IPS-15b (cell line): Measurements from ENCODE around the gene C19orf25.
"Not testable (repeated sequence)": the region's sequence is repeated elsewhere in the genome, so short reads cannot be mapped to it uniquely, and the experiment has no call there.

Source experiments
- H3K27me3 ChIP-seq: one replicate; pipeline ENCODE4 v1.6.1; 2013; ENCODE audit warnings: low read length; ENCODE audit not compliant: control insufficient read depth, insufficient read depth
- H3K36me3 ChIP-seq: one replicate; pipeline ENCODE4 v1.6.1; 2013; ENCODE audit warnings: low read length; ENCODE audit not compliant: control insufficient read depth, insufficient read depth
- H3K4me1 ChIP-seq: one replicate; pipeline ENCODE4 v1.6.1; 2013; ENCODE audit warnings: mild to moderate bottlenecking, low read length; ENCODE audit not compliant: control insufficient read depth, insufficient read depth
- H3K4me3 ChIP-seq: one replicate; pipeline ENCODE4 v1.5.1; 2013; ENCODE audit warnings: low read depth, low read length
- H3K9ac ChIP-seq: one replicate; pipeline ENCODE4 v1.6.1; 2013; ENCODE audit warnings: low read depth, mild to moderate bottlenecking, low read length
- H3K9me3 ChIP-seq: one replicate; pipeline ENCODE4 v1.6.1; 2013; ENCODE audit warnings: mild to moderate bottlenecking, low read length; ENCODE audit not compliant: control insufficient read depth, insufficient read depth

C19orf25 gene

GRCh38 chr19:1521636-1522035 is 42.6 kb upstream of the C19orf25 start:
- Histone ChIP-seq H3K4me3 (no peak overlapping the region), H3K4me1 (no peaks in the 10 kb centered on the region), H3K9me3 (no peaks in the 10 kb centered on the region), H3K27me3 (peaks cover 21% of the 10 kb centered on the region), H3K36me3 (no peaks in the 10 kb centered on the region), H3K9ac (no peak overlapping the region)

- Histone ChIP-seq H3K9ac (no peak overlapping the region), H3K4me1 (no peaks in the 10 kb centered on the region), H3K4me3 (no peak overlapping the region), H3K27me3 (peaks cover 20% of the 10 kb centered on the region), H3K9me3 (no peaks in the 10 kb centered on the region), H3K36me3 (no peaks in the 10 kb centered on the region)
These were observed 41.3 kb upstream of the C19orf25 start for GRCh38 chr19:1520203-1520780.

- not testable (repeated sequence) for H3K4me1 ChIP-seq, H3K4me3 ChIP-seq, H3K9me3 ChIP-seq, H3K9ac ChIP-seq, H3K36me3 ChIP-seq
- H3K27me3 ChIP-seq, result peaks cover 18% of the 10 kb centered on the region
These were observed 40.8 kb upstream of the C19orf25 start for GRCh38 chr19:1519802-1520201.

GRCh38 chr19:1518471-1518870 is 39.5 kb upstream of the C19orf25 start:
- Histone ChIP-seq H3K27me3 (peaks cover 14% of the 10 kb centered on the region), H3K9ac (no peak overlapping the region), H3K4me3 (no peak overlapping the region), H3K9me3 (no peaks in the 10 kb centered on the region), H3K36me3 (no peaks in the 10 kb centered on the region), H3K4me1 (no peaks in the 10 kb centered on the region)

- Histone ChIP-seq H3K9ac (no peak overlapping the region), H3K4me1 (peaks cover 2% of the 10 kb centered on the region), H3K9me3 (no peaks in the 10 kb centered on the region), H3K27me3 (peaks cover 9% of the 10 kb centered on the region), H3K36me3 (no peaks in the 10 kb centered on the region), H3K4me3 (no peak overlapping the region)
These were observed 37.4 kb upstream of the C19orf25 start for GRCh38 chr19:1516395-1516753.

GRCh38 chr19:1514986-1515721 is 36.1 kb upstream of the C19orf25 start:
- Histone ChIP-seq H3K36me3 (no peaks in the 10 kb centered on the region), H3K4me1 (peaks cover 2% of the 10 kb centered on the region), H3K27me3 (peaks cover 10% of the 10 kb centered on the region), H3K9me3 (no peaks in the 10 kb centered on the region), H3K4me3 (no peak overlapping the region), H3K9ac (no peak overlapping the region)

GRCh38 chr19:1514295-1514661 is 35.3 kb upstream of the C19orf25 start:
- Histone ChIP-seq H3K9ac (no peak overlapping the region), H3K4me3 (no peak overlapping the region), H3K36me3 (no peaks in the 10 kb centered on the region), H3K27me3 (peaks cover 14% of the 10 kb centered on the region), H3K4me1 (peaks cover 2% of the 10 kb centered on the region), H3K9me3 (no peaks in the 10 kb centered on the region)

GRCh38 chr19:1513499-1514294 is 34.7 kb upstream of the C19orf25 start:
- Histone ChIP-seq H3K9ac (no peak overlapping the region), H3K4me3 (peak overlapping the region; percentile 26)

GRCh38 chr19:1512671-1513498 is 33.9 kb upstream of the C19orf25 start, which contains the start of gene ADAMTSL5:
TSS of gene ADAMTSL5 (minus strand) at chr19:1513019. CDS start at chr19:1510943, 2,076 bp downstream.
- Histone ChIP-seq H3K9ac (no peak within 1 kb of the TSS), H3K4me3 (peak within 1 kb of the TSS; percentile 35), H3K27me3 (peaks cover 14% of the 10 kb centered on the region), H3K36me3 (no peaks in the 10 kb centered on the region), H3K9me3 (no peaks in the 10 kb centered on the region), H3K4me1 (peaks cover 2% of the 10 kb centered on the region)

More at GRCh38 chr19:1513499-1514294, 34.7 kb upstream of the C19orf25 start:
- Histone ChIP-seq H3K4me1 (peaks cover 2% of the 10 kb centered on the region), H3K36me3 (no peaks in the 10 kb centered on the region), H3K9me3 (no peaks in the 10 kb centered on the region), H3K27me3 (peaks cover 14% of the 10 kb centered on the region)

- no peak overlapping the region for H3K9ac ChIP-seq
- peaks cover 14% of the 10 kb centered on the region for H3K27me3 ChIP-seq
- no peak overlapping the region for H3K4me3 ChIP-seq
- H3K36me3 ChIP-seq, result no peaks in the 10 kb centered on the region
- H3K4me1 ChIP-seq, result peaks cover 2% of the 10 kb centered on the region
- H3K9me3 ChIP-seq, result no peaks in the 10 kb centered on the region
These were observed 32.6 kb upstream of the C19orf25 start for GRCh38 chr19:1511318-1512317.
